Glutamatergic neuron (in vitro differentiated cells): ENCODE results near the gene CDH10. TPM values are rescaled to one million over a fixed set of nuclear protein-coding genes. Genes with fewer than 3 reads are reported as not detected.

Experiments
- DNase-seq: peaks from one replicate; pipeline ENCODE4 v3.0.0; 2022
- H3K27ac Mint-ChIP-seq: one replicate; pipeline ENCODE4 v1.8.0; 2020; ENCODE audit warnings: mild to moderate bottlenecking, mixed read lengths, inconsistent platforms; ENCODE audit not compliant: unreplicated experiment
- H3K27me3 Mint-ChIP-seq: one replicate; pipeline ENCODE4 v1.8.0; 2020; ENCODE audit warnings: mild to moderate bottlenecking, moderate library complexity, mixed read lengths, inconsistent platforms; ENCODE audit not compliant: unreplicated experiment
- H3K36me3 Mint-ChIP-seq: one replicate; pipeline ENCODE4 v1.8.0; 2020; ENCODE audit warnings: mild to moderate bottlenecking, mixed read lengths, inconsistent platforms; ENCODE audit not compliant: unreplicated experiment
- H3K4me1 Mint-ChIP-seq: one replicate; pipeline ENCODE4 v1.8.0; 2020; ENCODE audit warnings: mild to moderate bottlenecking, low read depth, mixed read lengths, inconsistent platforms; ENCODE audit not compliant: unreplicated experiment
- H3K4me3 Mint-ChIP-seq: one replicate; pipeline ENCODE4 v1.8.0; 2020; ENCODE audit warnings: mild to moderate bottlenecking, mixed read lengths, inconsistent platforms; ENCODE audit not compliant: unreplicated experiment
- H3K9me3 Mint-ChIP-seq: one replicate; pipeline ENCODE4 v1.8.0; 2020; ENCODE audit warnings: mild to moderate bottlenecking, moderate library complexity, mixed read lengths, inconsistent platforms; ENCODE audit not compliant: unreplicated experiment
- total RNA-seq: library from RNA; stranded (reverse); fragmentation: NEBNext Ultra II Directional; extraction: Animal tissue kit (Norgen Biotek cat#: 25700); gene quantifications from one replicate; pipeline ENCODE4 v1.2.1, GENCODE V29; 2021; ENCODE audit not compliant: unreplicated experiment
- TF ChIP-seq, protein P1 (sequence below): fragments of 200-600 bp; sonication (generic); IDR thresholded peaks from one replicate; pipeline ENCODE4 v1.5.0; 2021; ENCODE audit not compliant: partially characterized antibody, unreplicated experiment

CDH10 gene
- total RNA-seq, 1 donor from 2014 or later = 3.0 TPM

DNA sequence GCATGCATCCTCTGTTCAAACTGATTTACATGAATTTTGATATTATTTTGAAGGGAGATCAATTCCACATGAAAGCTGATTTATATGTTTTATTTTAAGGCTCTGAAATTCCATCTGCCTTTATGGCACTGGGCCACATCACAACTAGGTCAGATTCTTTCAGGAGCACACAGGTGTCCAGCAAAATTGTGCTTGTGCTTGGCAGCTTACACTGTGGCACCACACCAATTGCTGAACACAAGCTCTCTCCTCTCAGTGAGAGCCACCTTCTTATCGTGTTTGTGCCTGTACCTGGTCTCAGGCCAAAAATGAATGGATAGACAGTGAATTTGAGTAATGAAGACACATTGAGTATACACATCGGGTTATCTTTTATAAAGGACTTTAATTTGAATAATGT is 200.4 kb downstream of the CDH10 start:
- H3K27me3 Mint-ChIP-seq = no peaks in the 10 kb centered on the region
- H3K9me3 Mint-ChIP-seq = no peaks in the 10 kb centered on the region
- TF ChIP-seq, protein P1, sequence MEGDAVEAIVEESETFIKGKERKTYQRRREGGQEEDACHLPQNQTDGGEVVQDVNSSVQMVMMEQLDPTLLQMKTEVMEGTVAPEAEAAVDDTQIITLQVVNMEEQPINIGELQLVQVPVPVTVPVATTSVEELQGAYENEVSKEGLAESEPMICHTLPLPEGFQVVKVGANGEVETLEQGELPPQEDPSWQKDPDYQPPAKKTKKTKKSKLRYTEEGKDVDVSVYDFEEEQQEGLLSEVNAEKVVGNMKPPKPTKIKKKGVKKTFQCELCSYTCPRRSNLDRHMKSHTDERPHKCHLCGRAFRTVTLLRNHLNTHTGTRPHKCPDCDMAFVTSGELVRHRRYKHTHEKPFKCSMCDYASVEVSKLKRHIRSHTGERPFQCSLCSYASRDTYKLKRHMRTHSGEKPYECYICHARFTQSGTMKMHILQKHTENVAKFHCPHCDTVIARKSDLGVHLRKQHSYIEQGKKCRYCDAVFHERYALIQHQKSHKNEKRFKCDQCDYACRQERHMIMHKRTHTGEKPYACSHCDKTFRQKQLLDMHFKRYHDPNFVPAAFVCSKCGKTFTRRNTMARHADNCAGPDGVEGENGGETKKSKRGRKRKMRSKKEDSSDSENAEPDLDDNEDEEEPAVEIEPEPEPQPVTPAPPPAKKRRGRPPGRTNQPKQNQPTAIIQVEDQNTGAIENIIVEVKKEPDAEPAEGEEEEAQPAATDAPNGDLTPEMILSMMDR = no peak
- H3K36me3 Mint-ChIP-seq = no peaks in the 10 kb centered on the region
- no peak overlapping the region for H3K4me3 Mint-ChIP-seq
- H3K27ac Mint-ChIP-seq = no peak overlapping the region
- DNase-seq = no peak
- H3K4me1 Mint-ChIP-seq = no peaks in the 10 kb centered on the region

DNA sequence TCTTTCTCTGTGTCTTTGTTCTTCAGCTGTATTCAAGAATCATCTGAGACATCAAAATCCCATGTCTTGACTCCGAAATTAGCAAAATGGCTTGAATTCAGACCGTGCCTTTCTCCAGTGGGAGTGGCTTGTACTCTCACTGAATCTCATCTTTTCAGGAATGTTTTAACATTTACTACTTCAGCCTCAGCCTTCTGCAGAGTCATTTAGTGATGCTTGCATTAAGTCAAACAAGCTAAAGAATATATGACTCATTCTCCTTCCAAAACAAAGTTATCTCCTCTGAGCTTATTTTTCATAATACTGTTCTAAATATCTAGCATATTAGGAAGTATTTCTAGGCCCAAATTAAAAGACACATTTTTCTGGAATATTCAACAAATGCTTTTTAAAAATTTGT is 205.3 kb downstream of the CDH10 start:
- no peak overlapping the region for H3K4me3 Mint-ChIP-seq
- H3K9me3 Mint-ChIP-seq = no peaks in the 10 kb centered on the region
- DNase-seq = no peak
- H3K27ac Mint-ChIP-seq = no peak overlapping the region
- H3K4me1 Mint-ChIP-seq = no peaks in the 10 kb centered on the region
- no peaks in the 10 kb centered on the region for H3K36me3 Mint-ChIP-seq
- H3K27me3 Mint-ChIP-seq = no peaks in the 10 kb centered on the region
- TF ChIP-seq, protein P1 = no peak
